GM19468 (cell line): ENCODE measurements around the gene KRTAP3-3.

Source experiments
- ATAC-seq: cut with Tn5 transposase; IDR thresholded peaks from one replicate; pipeline ENCODE4 v1.9.1; 2021; ENCODE audit warnings: mild to moderate bottlenecking, moderate library complexity, moderate number of reproducible peaks; ENCODE audit not compliant: unreplicated experiment; ENCODE audit errors: extremely low read depth

The KRTAP3-3 gene

GRCh38 chr17:40963838-40964237 lies 30.1 kb downstream of the KRTAP3-3 start:
- no peak for ATAC-seq

GRCh38 chr17:40962059-40962561 lies 31.9 kb downstream of the KRTAP3-3 start:
- no peak for ATAC-seq

GRCh38 chr17:40961591-40961990 lies 32.4 kb downstream of the KRTAP3-3 start:
- no peak for ATAC-seq

- no peak for ATAC-seq
Observed at GRCh38 chr17:40960144-40960543, 33.8 kb downstream of the KRTAP3-3 start.

GRCh38 chr17:40958086-40958953 lies 35.6 kb downstream of the KRTAP3-3 start:
- ATAC-seq, result no peak

- no peak for ATAC-seq
Observed at GRCh38 chr17:40956401-40957254, 37.3 kb downstream of the KRTAP3-3 start.

- ATAC-seq, result no peak
Observed at GRCh38 chr17:40953881-40954280, 40.1 kb downstream of the KRTAP3-3 start.

- ATAC-seq, result no peak
Observed at GRCh38 chr17:40952661-40953060, 41.3 kb downstream of the KRTAP3-3 start.

- no peak for ATAC-seq
Observed at GRCh38 chr17:40952154-40952553, 41.8 kb downstream of the KRTAP3-3 start.

- ATAC-seq, result no peak
Observed at GRCh38 chr17:40951011-40951622, 42.8 kb downstream of the KRTAP3-3 start.

GRCh38 chr17:40950176-40950575 lies 43.8 kb downstream of the KRTAP3-3 start:
- no peak for ATAC-seq

- ATAC-seq, result no peak
Observed at GRCh38 chr17:40949418-40949817, 44.5 kb downstream of the KRTAP3-3 start.

- ATAC-seq, result no peak
Observed at GRCh38 chr17:40947929-40948328, 46.0 kb downstream of the KRTAP3-3 start.

GRCh38 chr17:40945414-40945813 lies 48.5 kb downstream of the KRTAP3-3 start:
- ATAC-seq, result no peak

GRCh38 chr17:40944531-40944930 lies 49.4 kb downstream of the KRTAP3-3 start:
- no peak for ATAC-seq
